Transverse colon (tissue), 4 donors: ENCODE results near the gene MED27.

Experiments used
- EP300 ChIP-seq: sonication (generic); formaldehyde crosslinking; IDR thresholded peaks from one replicate; pipeline ENCODE4 v1.6.1; 2017; ENCODE audit warnings: antibody characterized with exemption, low read depth
- POLR2A ChIP-seq: fragments of 450-650 bp; IDR thresholded peaks from one replicate; pipeline ENCODE4 v1.6.1; 2016; ENCODE audit warnings: antibody characterized with exemption, mild to moderate bottlenecking, moderate library complexity
- POLR2AphosphoS5 ChIP-seq, 3 donors: sonication (generic); formaldehyde crosslinking; IDR thresholded peaks; one replicate each; pipeline ENCODE4 v1.6.1; 2016; ENCODE audit warnings: antibody characterized with exemption in 3 of 3
- TF ChIP-seq, protein P1 (sequence below), 5 experiments: fragments of 200-600 bp in 3 of 5; fragments of 450-650 bp in 2 of 5; sonication (generic) in 3 of 5; IDR thresholded peaks; 1 replicate in 2 of 5; 2 replicates in 3 of 5; pipeline ENCODE4 v1.5.1; 2016 to 2017; ENCODE audit warnings: antibody characterized with exemption in 5 of 5, inconsistent platforms in 3 of 5, mild to moderate bottlenecking in 2 of 5, moderate library complexity in 1 of 5

DNA sequence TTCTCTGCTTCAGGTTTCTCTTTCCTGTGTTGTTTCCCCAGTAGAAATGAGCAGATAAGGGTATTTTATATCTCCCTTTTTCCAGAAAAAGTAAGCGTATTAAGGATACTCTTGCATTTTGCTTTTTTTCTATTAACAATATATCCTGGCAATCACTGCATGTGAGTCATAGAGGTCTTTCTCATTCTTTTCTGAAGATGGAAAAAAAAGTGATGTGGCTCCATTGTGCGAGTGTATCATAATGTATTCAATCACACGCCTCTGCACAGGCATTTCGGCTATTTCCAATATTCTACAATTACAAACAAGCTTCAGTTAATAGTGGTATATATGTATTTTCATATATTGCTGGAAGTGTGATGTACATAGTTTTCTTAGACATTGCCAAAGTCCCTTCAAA lies 155.9 kb downstream of the MED27 start:
- TF ChIP-seq, protein P1, sequence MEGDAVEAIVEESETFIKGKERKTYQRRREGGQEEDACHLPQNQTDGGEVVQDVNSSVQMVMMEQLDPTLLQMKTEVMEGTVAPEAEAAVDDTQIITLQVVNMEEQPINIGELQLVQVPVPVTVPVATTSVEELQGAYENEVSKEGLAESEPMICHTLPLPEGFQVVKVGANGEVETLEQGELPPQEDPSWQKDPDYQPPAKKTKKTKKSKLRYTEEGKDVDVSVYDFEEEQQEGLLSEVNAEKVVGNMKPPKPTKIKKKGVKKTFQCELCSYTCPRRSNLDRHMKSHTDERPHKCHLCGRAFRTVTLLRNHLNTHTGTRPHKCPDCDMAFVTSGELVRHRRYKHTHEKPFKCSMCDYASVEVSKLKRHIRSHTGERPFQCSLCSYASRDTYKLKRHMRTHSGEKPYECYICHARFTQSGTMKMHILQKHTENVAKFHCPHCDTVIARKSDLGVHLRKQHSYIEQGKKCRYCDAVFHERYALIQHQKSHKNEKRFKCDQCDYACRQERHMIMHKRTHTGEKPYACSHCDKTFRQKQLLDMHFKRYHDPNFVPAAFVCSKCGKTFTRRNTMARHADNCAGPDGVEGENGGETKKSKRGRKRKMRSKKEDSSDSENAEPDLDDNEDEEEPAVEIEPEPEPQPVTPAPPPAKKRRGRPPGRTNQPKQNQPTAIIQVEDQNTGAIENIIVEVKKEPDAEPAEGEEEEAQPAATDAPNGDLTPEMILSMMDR (IDR thresholded peaks at IDR 0.05) = no peak
- TF ChIP-seq POLR2A = no peak
- no peak for TF ChIP-seq POLR2AphosphoS5 (IDR thresholded peaks at IDR 0.05)
- no peak for TF ChIP-seq EP300
